ENCODE results near the gene FCRL5.

DNA sequence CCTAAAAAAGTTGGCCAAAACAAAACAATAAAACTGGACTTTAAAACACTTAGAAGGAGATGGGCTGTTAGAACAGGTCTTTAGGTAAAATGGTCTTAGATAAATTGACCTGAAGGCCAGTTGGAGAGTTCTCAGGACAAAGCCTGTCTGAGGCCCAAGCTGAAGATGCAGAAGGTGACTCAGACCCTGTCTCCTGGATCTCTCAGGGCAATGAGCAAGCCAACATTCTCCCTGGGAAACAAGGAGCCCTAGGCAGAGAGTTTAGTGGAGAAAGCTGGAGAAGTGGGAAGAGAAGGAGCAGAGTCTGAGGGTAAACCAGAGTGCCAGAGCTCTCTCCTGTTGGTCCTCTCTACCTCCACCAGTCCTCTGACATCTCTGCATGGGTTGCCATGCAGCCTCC, 70.1 kb downstream of the FCRL5 start:
- TF ChIP-seq EZH2 (IDR thresholded peaks at IDR 0.05) (no peak), POLR2AphosphoS5 (IDR thresholded peaks at IDR 0.05; ENCODE audit: borderline replicate concordance, low read depth, low read length) (no peak)

All from SK-N-MC (cell line).